Endothelial cell of umbilical vein (primary cell): ENCODE measurements around the gene NBEAL1.

Experiments used
- CTCF ChIP-seq, 2 donors: IDR thresholded peaks; 1 replicate in 1 of 2; 2 replicates in 1 of 2; pipeline ENCODE4 v1.5.1; 2011; ENCODE audit warnings: low read length in 2 of 2, mild to moderate bottlenecking in 2 of 2, moderate library complexity in 2 of 2, control low read depth in 1 of 2, inconsistent platforms in 1 of 2, low read depth in 1 of 2; ENCODE audit not compliant: insufficient read depth in 1 of 2; ENCODE audit errors: extremely low read depth in 1 of 2
- EZH2 ChIP-seq: IDR thresholded peaks from 2 replicates; pipeline ENCODE4 v1.6.1; 2012; ENCODE audit warnings: borderline replicate concordance, low read depth, mild to moderate bottlenecking, moderate library complexity, low read length, inconsistent platforms; ENCODE audit not compliant: severe bottlenecking
- FOS ChIP-seq: IDR thresholded peaks from 2 replicates; pipeline ENCODE4 v1.6.1; 2011; ENCODE audit warnings: mild to moderate bottlenecking, low read length, moderate library complexity, borderline replicate concordance; ENCODE audit not compliant: insufficient read depth
- GATA2 ChIP-seq: IDR thresholded peaks from 2 replicates; pipeline ENCODE4 v1.7.0; 2011; ENCODE audit warnings: low read depth, mild to moderate bottlenecking, moderate library complexity, mixed read lengths, low read length; ENCODE audit not compliant: insufficient read length, insufficient read depth
- JUN ChIP-seq: IDR thresholded peaks from 2 replicates; pipeline ENCODE4 v1.6.1; 2011; ENCODE audit warnings: borderline replicate concordance, low read depth; ENCODE audit not compliant: insufficient read length, insufficient read depth
- MAX ChIP-seq: IDR thresholded peaks from 2 replicates; pipeline ENCODE4 v1.6.1; 2011; ENCODE audit not compliant: insufficient read depth, insufficient read length
- MYC ChIP-seq: IDR thresholded peaks from one replicate; pipeline ENCODE4 v1.6.1; 2011; ENCODE audit warnings: mild to moderate bottlenecking, low read depth, low read length
- POLR2A ChIP-seq: IDR thresholded peaks from 2 replicates; pipeline ENCODE4 v1.6.1; 2012; ENCODE audit warnings: low read depth, mild to moderate bottlenecking, control low read depth, low read length
- POLR2AphosphoS5 ChIP-seq: IDR thresholded peaks from 2 replicates; pipeline ENCODE4 v1.6.1; 2012; ENCODE audit warnings: low read depth, mild to moderate bottlenecking, control low read depth, low read length, moderate library complexity; ENCODE audit not compliant: insufficient read depth

- TF ChIP-seq CTCF (IDR thresholded peaks at IDR 0.05; ENCODE audit: extremely low read depth in 1 of 2, insufficient read depth in 1 of 2, low read depth in 1 of 2, low read length in 2 of 2) = no peak
- TF ChIP-seq POLR2A = no peak
- TF ChIP-seq POLR2AphosphoS5 = no peak
- TF ChIP-seq MAX = no peak
- no peak for TF ChIP-seq EZH2
- no peak for TF ChIP-seq JUN
- TF ChIP-seq MYC = no peak
- no peak for TF ChIP-seq GATA2
- no peak for TF ChIP-seq FOS
Measured at GRCh38 chr2:203077451-203077850, 62.8 kb downstream of the NBEAL1 start.
